GM19463 (cell line): Measurements from ENCODE around the gene ADAMTS3.

Experiments used
- ATAC-seq: cut with Tn5 transposase; IDR thresholded peaks from one replicate; pipeline ENCODE4 v1.9.1; 2021; ENCODE audit warnings: mild to moderate bottlenecking, moderate library complexity; ENCODE audit not compliant: unreplicated experiment

Gene ADAMTS3

GRCh38 chr4:72352711-72353110 lies 216.3 kb downstream of the ADAMTS3 start:
- ATAC-seq: no peak

- ATAC-seq: no peak
These were observed 217.5 kb downstream of the ADAMTS3 start for GRCh38 chr4:72351521-72351920.

GRCh38 chr4:72348701-72349100 lies 220.3 kb downstream of the ADAMTS3 start:
- no peak for ATAC-seq

GRCh38 chr4:72344418-72344817 lies 224.6 kb downstream of the ADAMTS3 start:
- ATAC-seq: no peak

- no peak for ATAC-seq
These were observed 227.6 kb downstream of the ADAMTS3 start for GRCh38 chr4:72341432-72341820.

GRCh38 chr4:72340803-72341431 lies 228.1 kb downstream of the ADAMTS3 start:
- no peak for ATAC-seq

- ATAC-seq: no peak
These were observed 231.0 kb downstream of the ADAMTS3 start for GRCh38 chr4:72338060-72338459.

GRCh38 chr4:72330381-72330780 lies 238.6 kb downstream of the ADAMTS3 start:
- no peak for ATAC-seq

GRCh38 chr4:72326692-72327632 lies 242.1 kb downstream of the ADAMTS3 start:
- no peak for ATAC-seq

- ATAC-seq: no peak
These were observed 243.8 kb downstream of the ADAMTS3 start for GRCh38 chr4:72325215-72325614.

- ATAC-seq: peak; percentile 52
These were observed 245.8 kb downstream of the ADAMTS3 start for GRCh38 chr4:72323227-72323626.

GRCh38 chr4:72320223-72320948 lies 248.6 kb downstream of the ADAMTS3 start:
- no peak for ATAC-seq

- ATAC-seq: no peak
These were observed 249.4 kb downstream of the ADAMTS3 start for GRCh38 chr4:72319601-72320021.

GRCh38 chr4:72318421-72319170 lies 250.4 kb downstream of the ADAMTS3 start:
- no peak for ATAC-seq

- no peak for ATAC-seq
These were observed 254.2 kb downstream of the ADAMTS3 start for GRCh38 chr4:72314869-72315268.

- ATAC-seq: no peak
These were observed 255.9 kb downstream of the ADAMTS3 start for GRCh38 chr4:72313121-72313520.

GRCh38 chr4:72312032-72312650 lies 256.9 kb downstream of the ADAMTS3 start:
- no peak for ATAC-seq

- no peak for ATAC-seq
These were observed 257.7 kb downstream of the ADAMTS3 start for GRCh38 chr4:72311291-72311690.

- no peak for ATAC-seq
These were observed 263.4 kb downstream of the ADAMTS3 start for GRCh38 chr4:72305620-72306019.

- no peak for ATAC-seq
These were observed 263.9 kb downstream of the ADAMTS3 start for GRCh38 chr4:72305080-72305479.
